ENCODE data around the gene GJA1.

Gene GJA1

GRCh38 chr6:121413879-121414278 lies 21.6 kb upstream of the GJA1 start:
- Histone ChIP-seq H3K9me3 (ENCODE audit: control insufficient read depth, low read length) (no peaks in the 10 kb centered on the region), H3K9ac (no peak overlapping the region), H3K4me2 (ENCODE audit: low read length) (no peak overlapping the region), H3K36me3 (ENCODE audit: control insufficient read depth, insufficient read depth, low read length) (no peaks in the 10 kb centered on the region), H3K4me3 (ENCODE audit: low read depth, low read length) (no peak overlapping the region), H3K4me1 (no peaks in the 10 kb centered on the region), H3K27me3 (ENCODE audit: control insufficient read depth, insufficient read depth, low read length) (no peaks in the 10 kb centered on the region), H3K79me2 (no peaks in the 10 kb centered on the region), H3K27ac (no peak overlapping the region), H2AFZ (no peak overlapping the region)
- TF ChIP-seq, protein P1, sequence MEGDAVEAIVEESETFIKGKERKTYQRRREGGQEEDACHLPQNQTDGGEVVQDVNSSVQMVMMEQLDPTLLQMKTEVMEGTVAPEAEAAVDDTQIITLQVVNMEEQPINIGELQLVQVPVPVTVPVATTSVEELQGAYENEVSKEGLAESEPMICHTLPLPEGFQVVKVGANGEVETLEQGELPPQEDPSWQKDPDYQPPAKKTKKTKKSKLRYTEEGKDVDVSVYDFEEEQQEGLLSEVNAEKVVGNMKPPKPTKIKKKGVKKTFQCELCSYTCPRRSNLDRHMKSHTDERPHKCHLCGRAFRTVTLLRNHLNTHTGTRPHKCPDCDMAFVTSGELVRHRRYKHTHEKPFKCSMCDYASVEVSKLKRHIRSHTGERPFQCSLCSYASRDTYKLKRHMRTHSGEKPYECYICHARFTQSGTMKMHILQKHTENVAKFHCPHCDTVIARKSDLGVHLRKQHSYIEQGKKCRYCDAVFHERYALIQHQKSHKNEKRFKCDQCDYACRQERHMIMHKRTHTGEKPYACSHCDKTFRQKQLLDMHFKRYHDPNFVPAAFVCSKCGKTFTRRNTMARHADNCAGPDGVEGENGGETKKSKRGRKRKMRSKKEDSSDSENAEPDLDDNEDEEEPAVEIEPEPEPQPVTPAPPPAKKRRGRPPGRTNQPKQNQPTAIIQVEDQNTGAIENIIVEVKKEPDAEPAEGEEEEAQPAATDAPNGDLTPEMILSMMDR (IDR thresholded peaks at IDR 0.05) = no peak

DNA sequence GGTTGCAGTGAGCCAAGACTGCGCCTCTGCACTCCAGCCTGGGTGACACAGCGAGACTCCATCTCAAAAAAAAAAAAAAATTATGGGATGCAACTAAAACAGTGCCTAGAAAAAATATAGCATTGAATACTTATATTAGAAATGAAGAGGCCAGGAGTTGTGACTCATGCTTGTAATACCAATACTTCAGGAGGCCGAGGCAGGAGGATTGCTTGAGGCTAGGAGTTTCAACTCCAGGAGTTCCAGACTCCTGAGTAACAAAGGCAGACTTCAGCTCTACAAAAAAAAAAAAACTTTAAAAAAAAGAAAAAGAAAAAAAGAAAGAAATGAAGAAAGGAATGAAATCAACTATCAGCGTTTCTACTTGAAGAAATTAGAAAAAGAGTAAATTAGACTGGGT lies 17.1 kb upstream of the GJA1 start:
- no peaks in the 10 kb centered on the region for H3K27me3 ChIP-seq (ENCODE audit: control insufficient read depth, insufficient read depth, low read length)
- H3K9me3 ChIP-seq (ENCODE audit: control insufficient read depth, low read length) = no peaks in the 10 kb centered on the region
- TF ChIP-seq, protein P1 (IDR thresholded peaks at IDR 0.05) = no peak
- H3K4me2 ChIP-seq (ENCODE audit: low read length) = no peak overlapping the region
- no peaks in the 10 kb centered on the region for H3K79me2 ChIP-seq
- H2AFZ ChIP-seq = no peak overlapping the region
- H3K36me3 ChIP-seq (ENCODE audit: control insufficient read depth, insufficient read depth, low read length) = no peaks in the 10 kb centered on the region
- no peak overlapping the region for H3K9ac ChIP-seq
- H3K4me3 ChIP-seq (ENCODE audit: low read depth, low read length) = no peak overlapping the region
- H3K27ac ChIP-seq = no peak overlapping the region
- no peaks in the 10 kb centered on the region for H3K4me1 ChIP-seq

- Histone ChIP-seq H3K79me2 (no peaks in the 10 kb centered on the region), H3K27ac (no peak overlapping the region)
- TF ChIP-seq, protein P1 (IDR thresholded peaks at IDR 0.05) = no peak
Measured at GRCh38 chr6:121426686-121427085, 8.8 kb upstream of the GJA1 start.

GRCh38 chr6:121428872-121429756 lies 6.3 kb upstream of the GJA1 start:
- no peak overlapping the region for H3K4me3 ChIP-seq (ENCODE audit: low read depth, low read length)
- H3K4me2 ChIP-seq (ENCODE audit: low read length) = no peak overlapping the region
- H3K4me1 ChIP-seq = no peaks in the 10 kb centered on the region
- H3K36me3 ChIP-seq (ENCODE audit: control insufficient read depth, insufficient read depth, low read length) = no peaks in the 10 kb centered on the region
- TF ChIP-seq, protein P1 (IDR thresholded peaks at IDR 0.05) = no peak
- H3K27ac ChIP-seq = no peak overlapping the region
- no peak overlapping the region for H2AFZ ChIP-seq
- no peak overlapping the region for H3K9ac ChIP-seq
- no peaks in the 10 kb centered on the region for H3K79me2 ChIP-seq
- no peaks in the 10 kb centered on the region for H3K9me3 ChIP-seq (ENCODE audit: control insufficient read depth, low read length)
- H3K27me3 ChIP-seq (ENCODE audit: control insufficient read depth, insufficient read depth, low read length) = no peaks in the 10 kb centered on the region

More at GRCh38 chr6:121426686-121427085, 8.8 kb upstream of the GJA1 start:
- Histone ChIP-seq H3K4me1 (no peaks in the 10 kb centered on the region), H3K36me3 (ENCODE audit: control insufficient read depth, insufficient read depth, low read length) (no peaks in the 10 kb centered on the region), H3K4me2 (ENCODE audit: low read length) (no peak overlapping the region), H3K9ac (no peak overlapping the region), H2AFZ (no peak overlapping the region), H3K27me3 (ENCODE audit: control insufficient read depth, insufficient read depth, low read length) (no peaks in the 10 kb centered on the region), H3K4me3 (ENCODE audit: low read depth, low read length) (no peak overlapping the region), H3K9me3 (ENCODE audit: control insufficient read depth, low read length) (no peaks in the 10 kb centered on the region)

Measured in parathyroid adenoma (tissue), 2 donors.